GM12878 (cell line): Measurements from ENCODE around the gene RHEBL1. TPM values are rescaled to one million over a fixed set of nuclear protein-coding genes. Genes with fewer than 3 reads are reported as not detected.

Experiments
- ATAC-seq: fragments of 200-7000 bp; cut with Tn5 transposase; 3 replicates; pipeline ENCODE4 v1.9.1; 2020; ENCODE audit warnings: mild to moderate bottlenecking, moderate library complexity
- BruUV-seq: library from RNA; stranded (reverse); fragments of 400-500 nt; replicated peaks from 2 replicates; lab custom pipeline; 2021; lab: Mats Ljungman, UMichigan
- CTCF ChIA-PET: fragments of 300-600 bp; sonication (Branson Sonifier 250); formaldehyde crosslinking; extraction: SDS; loops from one replicate; lab custom pipeline; 2021; ENCODE audit warnings: inconsistent platforms; lab: Yijun Ruan, JAX
- POLR2A ChIA-PET: fragments of 350-600 bp; formaldehyde crosslinking; extraction: SDS; loops from one replicate; lab custom pipeline; 2021; ENCODE audit warnings: inconsistent platforms; lab: Charles Lee
- RAD21 ChIA-PET: fragments of 300-600 bp; sonication (Branson Sonifier 250); formaldehyde crosslinking; loops from one replicate; lab custom pipeline; 2023; ENCODE audit warnings: antibody characterized with exemption; ENCODE audit not compliant: unreplicated experiment; lab: Charles Lee
- SMC1A ChIA-PET: fragments of 300-600 bp; sonication (Branson Sonifier 250); formaldehyde crosslinking; loops from one replicate; lab custom pipeline; 2023; ENCODE audit not compliant: unreplicated experiment, uncharacterized antibody; lab: Charles Lee
- DNase-seq: peaks from one replicate; pipeline ENCODE4 v3.0.0-alpha.2; 2011; ENCODE audit warnings: low read depth, low spot score
- FAIRE-seq: peaks from 3 replicates; lab custom pipeline; 2011; peaks lifted over from hg19 to GRCh38; lab: Jason Lieb, UNC
- H2AFZ ChIP-seq: 2 replicates; pipeline ENCODE4 v1.6.0; 2011; ENCODE audit warnings: low read depth, low read length, control low read depth; ENCODE audit not compliant: control insufficient read depth
- H3K27ac ChIP-seq: 2 replicates; pipeline ENCODE4 v1.5.1; 2011; ENCODE audit warnings: control low read depth; ENCODE audit not compliant: control insufficient read depth, insufficient read depth
- H3K27me3 ChIP-seq, 2 experiments: replicated peaks in 1 of 2; 2 replicates each; pipeline versions ENCODE4 v1.6.0 to v1.6.1; 2011; ENCODE audit warnings: low read length in 1 of 2; ENCODE audit not compliant: control insufficient read depth in 2 of 2, insufficient read depth in 2 of 2
- H3K36me3 ChIP-seq, 2 experiments: 2 replicates each; pipeline ENCODE4 v1.5.1; 2011; ENCODE audit warnings: low read length in 1 of 2; ENCODE audit not compliant: control insufficient read depth in 2 of 2, insufficient read depth in 2 of 2
- H3K4me1 ChIP-seq: 2 replicates; pipeline ENCODE4 v1.6.1; 2011; ENCODE audit warnings: mild to moderate bottlenecking, low read length, moderate library complexity, mixed read lengths; ENCODE audit not compliant: control insufficient read depth, insufficient read depth
- H3K4me2 ChIP-seq: 2 replicates; pipeline ENCODE4 v1.6.0; 2011; ENCODE audit warnings: control low read depth; ENCODE audit not compliant: control insufficient read depth, insufficient read depth
- H3K4me3 ChIP-seq: fragments of 200-600 bp; sonication (generic); 2 replicates; pipeline ENCODE4 v1.5.1; 2016
- H3K79me2 ChIP-seq: 2 replicates; pipeline ENCODE4 v1.6.0; 2011; ENCODE audit warnings: low read length; ENCODE audit not compliant: control insufficient read depth, insufficient read depth
- H3K9ac ChIP-seq: 2 replicates; pipeline ENCODE4 v1.8.0; 2011; ENCODE audit warnings: low read length, control low read depth, mixed read lengths; ENCODE audit not compliant: control insufficient read depth, insufficient read depth
- H3K9me3 ChIP-seq: replicated peaks from 3 replicates; pipeline ENCODE4 v1.5.1; 2011; ENCODE audit warnings: mild to moderate bottlenecking, low read length; ENCODE audit not compliant: control insufficient read depth, insufficient read depth
- H4K20me1 ChIP-seq: 2 replicates; pipeline ENCODE4 v1.6.0; 2011; ENCODE audit not compliant: control insufficient read depth, insufficient read depth
- BMI1 ChIP-seq: fragments of 450-650 bp; IDR thresholded peaks from 2 replicates; pipeline ENCODE4 v1.6.1; 2016; ENCODE audit warnings: mild to moderate bottlenecking, moderate library complexity, borderline replicate concordance
- NFYA ChIP-seq: IDR thresholded peaks from 2 replicates; pipeline ENCODE4 v1.6.1; 2011; ENCODE audit warnings: low read depth, mild to moderate bottlenecking, low read length, improper control_type of control experiment, borderline replicate concordance
- POLR2AphosphoS2 ChIP-seq: IDR thresholded peaks from 2 replicates; pipeline ENCODE4 v1.6.1; 2011; ENCODE audit warnings: low read depth, mild to moderate bottlenecking, low read length, improper control_type of control experiment, moderate library complexity
- SMC3 ChIP-seq: IDR thresholded peaks from 2 replicates; pipeline ENCODE4 v1.6.1; 2011; ENCODE audit warnings: low read length, improper control_type of control experiment, borderline replicate concordance
- SREBF2 ChIP-seq: IDR thresholded peaks from 2 replicates; pipeline ENCODE4 v1.6.1; 2012; ENCODE audit warnings: mild to moderate bottlenecking, low read length
- ZNF622 ChIP-seq: fragments of 450-650 bp; IDR thresholded peaks from 2 replicates; pipeline ENCODE4 v1.6.1; 2017; ENCODE audit warnings: mild to moderate bottlenecking, inconsistent platforms
- WGBS: methylation state at CpG from one replicate; pipeline ENCODE4 v1.1.6; 2016; ENCODE audit warnings: low lambda C conversion rate; ENCODE audit not compliant: insufficient replicate concordance, insufficient coverage; ENCODE audit errors: missing lambda C conversion rate; 5-methylcytosine and 5-hydroxymethylcytosine counted together
- in situ Hi-C: fragments of 300-500 bp; cut with MboI; formaldehyde crosslinking; loops from 9 replicates; pipeline ENCODE4 v1.14.3; 2018; ENCODE audit warnings: mixed read lengths
- intact Hi-C: fragments of 100-400 bp; cut with micrococcal nuclease; formaldehyde crosslinking; loops from one replicate; pipeline ENCODE4 v1.14.2; 2022; ENCODE audit not compliant: unreplicated experiment
- polyA plus RNA-seq, 11 experiments: library from polyadenylated mRNA; depleted of rRNA in 4 of 11; unstranded in 6 of 11; stranded (reverse) in 5 of 11; fragments of >200 nt; fragmentation: Nextera tagmentation in 4 of 11; fragmentation: Illumina TruSeq in 1 of 11; extraction: Ambion mirVana in 4 of 11; extraction: Trizol in 1 of 11; gene quantifications; 1 replicate in 1 of 11; 2 replicates in 10 of 11; pipeline versions ENCODE4 v1.2.1 to v1.2.3, GENCODE V29; 2011 to 2016; ENCODE audit warnings: inconsistent platforms in 2 of 11, missing spikeins in 2 of 11, low read depth in 1 of 11
- total RNA-seq, 4 experiments: library from RNA; depleted of rRNA in 3 of 4; stranded (reverse); fragments of >200 nt in 3 of 4; fragmentation: Illumina TruSeq in 1 of 4; extraction: Trizol in 1 of 4; gene quantifications; 2 replicates each; pipeline versions ENCODE4 v1.2.1 to v1.2.3, GENCODE V29; 2013 to 2021

RHEBL1 gene
- total and polyA plus RNA-seq, 10 of the 15 experiments (the other 5 are each of a cell fraction or from before 2014, with no cell fraction given) = 5.9 to 18.7 (median 12.0) TPM

GRCh38 chr12:49051777-49052438 is 17.9 kb downstream of the RHEBL1 start (continued):
- TF ChIP-seq SREBF2 (no peak), SMC3 (no peak), ZNF622 (no peak), NFYA (no peak)

- no peak for TF ChIP-seq BMI1
- 0 out of 2 replicates have a peak, but pooled peaks have one; percentile 61 for TF ChIP-seq POLR2AphosphoS2
- SMC1A ChIA-PET = no interaction called here
- 98% methylated on average over 18 of the region's 18 CpGs for WGBS
- CTCF ChIA-PET = no interaction called here
- Histone ChIP-seq H3K36me3 (peaks cover 44 to 67% of the 10 kb centered on the region in 2 experiments), H3K27me3 (no peaks in the 10 kb centered on the region), H3K27ac (no peak overlapping the region), H3K9me3 (no peaks in the 10 kb centered on the region), H3K4me3 (no peak overlapping the region), H2AFZ (no peak overlapping the region), H3K4me1 (0 out of 2 replicates have a peak, but pooled peaks cover 1% of the 10 kb centered on the region), H4K20me1 (peaks cover 21% of the 10 kb centered on the region), H3K4me2 (no peak overlapping the region), H3K9ac (no peak overlapping the region), H3K79me2 (peaks cover 22% of the 10 kb centered on the region)
- intact Hi-C loops = no loop called here
- BruUV-seq = no TSS peak
- in situ Hi-C loops = no loop called here
- POLR2A ChIA-PET = interaction anchor here (1.0 kb wide), 1 partner anchor 12 kb away, joined by 3 read pairs; no protein-coding TSS in a partner anchor
- RAD21 ChIA-PET = no interaction called here
- no peak for DNase-seq
- ATAC-seq = no peak
- no peak for FAIRE-seq
Observed at GRCh38 chr12:49051373-49051764, 18.4 kb downstream of the RHEBL1 start.
